Measurements from ENCODE around the gene BPI. TPM values are rescaled to one million over a fixed set of nuclear protein-coding genes. Genes with fewer than 3 reads are reported as not detected.

Gene BPI
- total RNA-seq, 2 experiments from 2014 or later: not detected

GRCh38 chr20:38291966-38292365 lies 12.0 kb upstream of the BPI start:
- TF ChIP-seq CTCF (IDR thresholded peaks at IDR 0.05): no peak
- H3K9me3 Mint-ChIP-seq: no peaks in the 10 kb centered on the region
- H3K36me3 Mint-ChIP-seq (ENCODE audit: low read depth): no peaks in the 10 kb centered on the region
- CTCF ChIA-PET: no interaction called here
- H3K4me1 Mint-ChIP-seq (ENCODE audit: low read depth): no peaks in the 10 kb centered on the region
- H3K27me3 Mint-ChIP-seq: peaks cover 10% of the 10 kb centered on the region
- ATAC-seq (no peak), DNase-seq (no peak)
- intact Hi-C loops (cut with micrococcal nuclease): no loop called here
- no peak overlapping the region for H3K4me3 Mint-ChIP-seq
- H3K27ac Mint-ChIP-seq: no peak overlapping the region
- POLR2A ChIA-PET: no interaction called here

GRCh38 chr20:38293491-38294065 lies 10.4 kb upstream of the BPI start:
- no peak for TF ChIP-seq CTCF (IDR thresholded peaks at IDR 0.05)
- Mint-ChIP-seq H3K27ac (no peak overlapping the region), H3K27me3 (peaks cover 9% of the 10 kb centered on the region), H3K36me3 (ENCODE audit: low read depth) (no peaks in the 10 kb centered on the region), H3K4me1 (ENCODE audit: low read depth) (no peaks in the 10 kb centered on the region), H3K4me3 (no peak overlapping the region), H3K9me3 (no peaks in the 10 kb centered on the region)
- no peak for DNase-seq
- ATAC-seq: no peak
- intact Hi-C loops (cut with micrococcal nuclease): no loop called here
- ChIA-PET POLR2A (no interaction called here), CTCF (no interaction called here)

DNA sequence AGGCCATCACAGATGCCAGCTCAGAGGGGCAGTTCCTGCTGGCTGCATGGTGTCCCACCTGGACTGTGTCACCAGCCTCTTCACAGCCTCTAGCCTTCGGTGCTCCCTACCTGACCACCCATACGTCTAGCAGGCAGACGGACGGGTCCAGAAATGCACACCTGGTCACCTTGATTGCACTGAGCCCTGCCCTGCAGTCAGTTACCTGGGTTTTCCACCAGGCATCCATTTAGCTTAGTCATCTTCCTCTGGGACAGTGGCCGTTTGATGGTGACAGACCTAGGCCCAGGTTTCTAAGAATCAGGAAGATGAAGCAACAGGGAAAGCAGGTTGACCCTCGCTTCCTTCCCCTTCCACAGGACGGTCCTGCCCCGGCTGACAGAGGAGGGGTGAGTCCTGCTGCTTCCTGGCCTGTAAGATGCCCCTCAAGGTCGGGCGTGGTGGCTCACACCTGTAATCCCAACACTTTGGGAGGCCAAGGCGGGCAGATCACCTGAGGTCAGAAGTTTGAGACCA lies 9.8 kb upstream of the BPI start:
- Mint-ChIP-seq H3K36me3 (ENCODE audit: low read depth) (no peaks in the 10 kb centered on the region), H3K27me3 (peaks cover 8% of the 10 kb centered on the region), H3K4me1 (ENCODE audit: low read depth) (no peaks in the 10 kb centered on the region), H3K9me3 (no peaks in the 10 kb centered on the region), H3K27ac (no peak overlapping the region), H3K4me3 (no peak overlapping the region)
- DNase-seq (no peak), ATAC-seq (no peak)
- POLR2A ChIA-PET: no interaction called here
- intact Hi-C loops (cut with micrococcal nuclease): no loop called here
- CTCF ChIA-PET: no interaction called here
- no peak for TF ChIP-seq CTCF (IDR thresholded peaks at IDR 0.05)

GRCh38 chr20:38295811-38296210 lies 8.1 kb upstream of the BPI start:
- intact Hi-C loops (cut with micrococcal nuclease): no loop called here
- peaks cover 6% of the 10 kb centered on the region for H3K27me3 Mint-ChIP-seq
- TF ChIP-seq CTCF (IDR thresholded peaks at IDR 0.05): no peak
- no peaks in the 10 kb centered on the region for H3K9me3 Mint-ChIP-seq
- DNase-seq (no peak), ATAC-seq (no peak)
- ChIA-PET CTCF (no interaction called here), POLR2A (no interaction called here)
- no peaks in the 10 kb centered on the region for H3K36me3 Mint-ChIP-seq (ENCODE audit: low read depth)
- H3K4me3 Mint-ChIP-seq: no peak overlapping the region
- no peak overlapping the region for H3K27ac Mint-ChIP-seq
- no peaks in the 10 kb centered on the region for H3K4me1 Mint-ChIP-seq (ENCODE audit: low read depth)

DNA sequence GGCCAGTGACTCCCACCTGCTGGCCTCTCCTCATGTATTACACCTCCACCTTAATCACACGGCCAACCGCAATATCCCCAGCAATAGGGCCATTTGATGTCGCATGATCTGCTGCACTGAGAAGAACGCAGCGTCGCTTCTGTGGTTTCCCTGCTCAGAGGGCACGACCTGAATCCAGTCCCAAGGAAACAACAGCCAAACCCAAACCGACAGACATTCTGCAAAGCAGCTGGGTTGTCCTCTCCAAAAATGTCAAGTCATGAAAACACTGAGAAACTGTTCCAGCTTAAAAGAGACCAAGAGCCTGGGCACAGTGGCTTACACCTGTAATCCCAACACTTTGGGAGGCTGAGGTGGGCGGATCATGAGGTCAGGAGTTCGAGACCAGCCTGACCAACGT lies 7.5 kb upstream of the BPI start:
- Mint-ChIP-seq H3K9me3 (no peaks in the 10 kb centered on the region), H3K27me3 (peaks cover 11% of the 10 kb centered on the region), H3K36me3 (ENCODE audit: low read depth) (no peaks in the 10 kb centered on the region), H3K27ac (no peak overlapping the region), H3K4me1 (ENCODE audit: low read depth) (no peaks in the 10 kb centered on the region), H3K4me3 (no peak overlapping the region)
- POLR2A ChIA-PET: no interaction called here
- intact Hi-C loops (cut with micrococcal nuclease): no loop called here
- CTCF ChIA-PET: no interaction called here
- TF ChIP-seq CTCF (IDR thresholded peaks at IDR 0.05): no peak
- DNase-seq (no peak), ATAC-seq (no peak)
